ENCODE measurements around the gene ARHGEF17.

GRCh38 chr11:73316422-73316821 lies 8.3 kb downstream of the ARHGEF17 start:
- TF ChIP-seq EZH2phosphoT487 (IDR thresholded peaks at IDR 0.05; ENCODE audit: low read length) (no peak), CTCF (IDR thresholded peaks at IDR 0.05; ENCODE audit: low read length) (no peak)

Measured in MM.1S (cell line).